H1 (cell line): ENCODE results near the gene TEX13B. TPM values are rescaled to one million over a fixed set of nuclear protein-coding genes. Genes with fewer than 3 reads are reported as not detected.

Experiments used
- CTCF ChIA-PET: fragments of 300-600 bp; sonication (Branson Sonifier 250); formaldehyde crosslinking; loops from one replicate; lab custom pipeline; 2021; ENCODE audit not compliant: partially characterized antibody; lab: Charles Lee
- POLR2A ChIA-PET: fragments of 300-600 bp; sonication (Branson Sonifier 250); formaldehyde crosslinking; loops from one replicate; lab custom pipeline; 2021; ENCODE audit warnings: inconsistent platforms; ENCODE audit not compliant: partially characterized antibody; lab: Charles Lee
- DNase-seq, 2 experiments: peaks; one replicate each; pipeline versions ENCODE4 v3.0.0 to v3.0.0-alpha.2; 2010 to 2022; ENCODE audit warnings: low spot score in 2 of 2, low read depth in 1 of 2, mixed read lengths in 1 of 2
- FAIRE-seq: peaks from 2 replicates; lab custom pipeline; 2011; peaks lifted over from hg19 to GRCh38; lab: Jason Lieb, UNC
- H2AFZ ChIP-seq: 2 replicates; pipeline ENCODE4 v1.8.1; 2012; ENCODE audit warnings: low read length, inconsistent platforms
- H2AK5ac ChIP-seq: 2 replicates; pipeline ENCODE4 v1.6.1; 2013; ENCODE audit warnings: low read depth, low read length
- H2BK120ac ChIP-seq: replicated peaks from 2 replicates; pipeline ENCODE3; 2013; ENCODE audit warnings: low read depth, low read length, inconsistent platforms
- H2BK12ac ChIP-seq: 2 replicates; pipeline ENCODE4 v1.6.1; 2013; ENCODE audit warnings: low read depth, low read length
- H2BK15ac ChIP-seq: 2 replicates; pipeline ENCODE4 v1.6.1; 2013; ENCODE audit warnings: low read length
- H2BK20ac ChIP-seq: 2 replicates; pipeline ENCODE4 v1.6.1; 2013; ENCODE audit warnings: low read length
- H2BK5ac ChIP-seq: 2 replicates; pipeline ENCODE4 v1.6.1; 2013; ENCODE audit warnings: low read depth, low read length
- H3K14ac ChIP-seq: 2 replicates; pipeline ENCODE4 v1.6.1; 2013; ENCODE audit warnings: inconsistent platforms; ENCODE audit not compliant: insufficient read length
- H3K18ac ChIP-seq: 2 replicates; pipeline ENCODE4 v1.6.1; 2013; ENCODE audit warnings: low read length; ENCODE audit errors: extremely low read depth
- H3K23ac ChIP-seq: 2 replicates; pipeline ENCODE4 v1.6.1; 2013; ENCODE audit warnings: inconsistent platforms; ENCODE audit not compliant: insufficient read length
- H3K23me2 ChIP-seq: 2 replicates; pipeline ENCODE4 v1.6.1; 2013; ENCODE audit warnings: low read depth, low read length
- H3K27ac ChIP-seq: 2 replicates; pipeline ENCODE4 v1.6.1; 2011; ENCODE audit warnings: low read depth, low read length, inconsistent platforms
- H3K27me3 ChIP-seq, 4 experiments: replicated peaks in 1 of 4; 1 replicate in 1 of 4; 2 replicates in 3 of 4; pipeline versions ENCODE4 v1.6.1 to v1.8.1; 2011 to 2013; ENCODE audit warnings: low read length in 3 of 4, mild to moderate bottlenecking in 3 of 4, inconsistent platforms in 2 of 4, mixed read lengths in 2 of 4, moderate library complexity in 1 of 4; ENCODE audit not compliant: control insufficient read depth in 3 of 4, insufficient read depth in 3 of 4; ENCODE audit errors: extremely low read depth in 1 of 4
- H3K36me3 ChIP-seq, 4 experiments: 2 replicates each; pipeline versions ENCODE4 v1.6.1 to v1.8.1; 2011 to 2013; ENCODE audit warnings: mild to moderate bottlenecking in 4 of 4, low read length in 3 of 4, moderate library complexity in 2 of 4, control low read depth in 1 of 4, inconsistent platforms in 1 of 4; ENCODE audit not compliant: insufficient read depth in 4 of 4, control insufficient read depth in 2 of 4
- H3K4ac ChIP-seq: replicated peaks from 2 replicates; pipeline ENCODE3; 2013; ENCODE audit warnings: low read length, low read depth, mixed read lengths, inconsistent platforms; ENCODE audit not compliant: insufficient read length
- H3K4me1 ChIP-seq, 4 experiments: replicated peaks in 1 of 4; 1 replicate in 1 of 4; 2 replicates in 3 of 4; pipeline versions ENCODE4 v1.6.1 to v1.8.1; 2011 to 2013; ENCODE audit warnings: low read length in 3 of 4, inconsistent platforms in 2 of 4, mixed read lengths in 1 of 4; ENCODE audit not compliant: insufficient read depth in 4 of 4, control insufficient read depth in 3 of 4
- H3K4me2 ChIP-seq, 2 experiments: 2 replicates each; pipeline versions ENCODE4 v1.6.1 to v1.8.1; 2011 to 2013; ENCODE audit warnings: low read depth in 2 of 2, low read length in 2 of 2, control low read depth in 1 of 2, inconsistent platforms in 1 of 2, mild to moderate bottlenecking in 1 of 2; ENCODE audit not compliant: insufficient read depth in 1 of 2
- H3K4me3 ChIP-seq, 4 experiments: fragments of 200-600, 300-600 bp in 1 of 4; sonication (generic), shearing (Covaris generic), sonication (Bioruptor Twin) in 1 of 4; 2 replicates each; pipeline versions ENCODE4 v1.5.1 to v1.8.1; 2011 to 2016; ENCODE audit warnings: low read length in 4 of 4, low read depth in 3 of 4, control low read depth in 2 of 4, inconsistent platforms in 2 of 4, mild to moderate bottlenecking in 2 of 4, mixed read lengths in 1 of 4, moderate library complexity in 1 of 4; ENCODE audit not compliant: insufficient read depth in 2 of 4; ENCODE audit errors: extremely low read depth in 1 of 4
- H3K56ac ChIP-seq: replicated peaks from 2 replicates; pipeline ENCODE3; 2013; ENCODE audit warnings: low read depth, mild to moderate bottlenecking, mixed read lengths, low read length, inconsistent platforms; ENCODE audit not compliant: insufficient read length
- H3K79me1 ChIP-seq: 2 replicates; pipeline ENCODE4 v1.6.1; 2013; ENCODE audit warnings: low read depth, low read length, control low read depth
- H3K79me2 ChIP-seq, 2 experiments: 2 replicates each; pipeline versions ENCODE4 v1.6.1 to v1.8.1; 2012 to 2013; ENCODE audit warnings: low read length in 2 of 2, mild to moderate bottlenecking in 2 of 2, inconsistent platforms in 1 of 2; ENCODE audit not compliant: insufficient read depth in 2 of 2, control insufficient read depth in 1 of 2
- H3K9ac ChIP-seq, 4 experiments: replicated peaks in 1 of 4; 1 replicate in 1 of 4; 2 replicates in 3 of 4; pipeline versions ENCODE4 v1.6.1 to v1.8.1; 2011 to 2013; ENCODE audit warnings: low read depth in 3 of 4, low read length in 3 of 4, control low read depth in 2 of 4, mild to moderate bottlenecking in 2 of 4, moderate library complexity in 2 of 4, inconsistent platforms in 1 of 4; ENCODE audit errors: extremely low read depth in 1 of 4
- H3K9me3 ChIP-seq, 2 experiments: 2 replicates each; pipeline versions ENCODE4 v1.6.1 to v1.8.1; 2012 to 2013; ENCODE audit warnings: mild to moderate bottlenecking in 2 of 2, moderate library complexity in 2 of 2, control low read depth in 1 of 2, inconsistent platforms in 1 of 2, low read depth in 1 of 2, low read length in 1 of 2, mixed read lengths in 1 of 2; ENCODE audit not compliant: insufficient read depth in 2 of 2
- H4K20me1 ChIP-seq, 2 experiments: replicated peaks in 1 of 2; 2 replicates each; pipeline versions ENCODE3 to v1.8.1; 2011 to 2013; ENCODE audit warnings: inconsistent platforms in 2 of 2, low read length in 2 of 2, mild to moderate bottlenecking in 1 of 2; ENCODE audit not compliant: insufficient read depth in 2 of 2, control insufficient read depth in 1 of 2
- H4K5ac ChIP-seq: 2 replicates; pipeline ENCODE4 v1.6.1; 2013; ENCODE audit warnings: low read length, low read depth, mixed read lengths, inconsistent platforms; ENCODE audit not compliant: insufficient read length
- H4K8ac ChIP-seq: 2 replicates; pipeline ENCODE4 v1.8.0; 2013; ENCODE audit warnings: mild to moderate bottlenecking, moderate library complexity, low read length, inconsistent platforms; ENCODE audit not compliant: insufficient read depth; ENCODE audit errors: extremely low read depth
- H4K91ac ChIP-seq: replicated peaks from 2 replicates; pipeline ENCODE3; 2013; ENCODE audit warnings: low read length, mixed read lengths, inconsistent platforms; ENCODE audit not compliant: insufficient read length
- BCL11A ChIP-seq, 2 experiments: IDR thresholded peaks; one replicate each; pipeline ENCODE4 v1.6.1; 2011; ENCODE audit warnings: low read depth in 2 of 2, low read length in 2 of 2, mild to moderate bottlenecking in 2 of 2
- CEBPB ChIP-seq: IDR thresholded peaks from 2 replicates; pipeline ENCODE4 v1.6.1; 2012; ENCODE audit warnings: low read depth, low read length
- CTCF ChIP-seq, 3 experiments: IDR thresholded peaks; 1 replicate in 2 of 3; 2 replicates in 1 of 3; pipeline versions ENCODE4 v1.5.1 to v1.6.1; 2011; ENCODE audit warnings: low read length in 3 of 3, mild to moderate bottlenecking in 3 of 3, inconsistent platforms in 2 of 3, low read depth in 1 of 3, moderate library complexity in 1 of 3; ENCODE audit not compliant: insufficient read depth in 1 of 3; ENCODE audit errors: control extremely low read depth in 1 of 3
- FOSL1 ChIP-seq: IDR thresholded peaks from 2 replicates; pipeline ENCODE4 v1.6.1; 2011; ENCODE audit warnings: mild to moderate bottlenecking, low read depth, low read length, moderate library complexity; ENCODE audit not compliant: insufficient read depth
- HDAC2 ChIP-seq, 2 experiments: fragments of 300-600 bp in 1 of 2; sonication (generic) in 1 of 2; IDR thresholded peaks; 2 replicates each; pipeline ENCODE4 v1.6.1; 2011 to 2012; ENCODE audit warnings: low read depth in 2 of 2, low read length in 2 of 2, mild to moderate bottlenecking in 2 of 2, moderate library complexity in 2 of 2, borderline replicate concordance in 1 of 2, inconsistent platforms in 1 of 2
- JUND ChIP-seq: IDR thresholded peaks from 2 replicates; pipeline ENCODE4 v1.6.1; 2011; ENCODE audit warnings: mild to moderate bottlenecking, improper control_type of control experiment, low read length
- SRF ChIP-seq: IDR thresholded peaks from 2 replicates; pipeline ENCODE4 v1.6.1; 2011; ENCODE audit warnings: mild to moderate bottlenecking, low read depth, low read length, moderate library complexity
- WGBS, 2 experiments: shearing (Covaris generic) in 1 of 2; methylation state at CpG; one replicate each; pipeline versions ENCODE4 v1.1.6 to v1.1.7; 2013 to 2015; ENCODE audit warnings: low lambda C conversion rate in 2 of 2, mixed read lengths in 2 of 2, inconsistent platforms in 1 of 2, low coverage in 1 of 2, missing lambda C conversion rate in 1 of 2; ENCODE audit not compliant: insufficient replicate concordance in 2 of 2, insufficient coverage in 1 of 2, insufficient read length in 1 of 2; ENCODE audit errors: extremely low coverage in 1 of 2, missing lambda C conversion rate in 1 of 2; 5-methylcytosine and 5-hydroxymethylcytosine counted together
- polyA plus RNA-seq, 7 experiments: library from polyadenylated mRNA; depleted of rRNA in 3 of 7; stranded (reverse) in 5 of 7; unstranded in 2 of 7; fragments of >200 nt in 5 of 7; fragments of 200-250 nt in 2 of 7; gene quantifications; 1 replicate in 5 of 7; 2 replicates in 1 of 7; 4 replicates in 1 of 7; pipeline versions ENCODE4 v1.2.1 to v1.2.3, GENCODE V29; 2011 to 2013; ENCODE audit warnings: missing spikeins in 2 of 7, mixed read lengths in 2 of 7
- total RNA-seq: library from RNA; stranded (reverse); fragmentation: NEBNext Ultra II Directional; extraction: Animal tissue kit (Norgen Biotek cat#: 25700); gene quantifications from 2 replicates; pipeline ENCODE4 v1.2.1, GENCODE V29; 2021

The TEX13B gene
- total and polyA plus RNA-seq, 2 of the 8 experiments (the other 6 are each of a cell fraction or from before 2014, with no cell fraction given), result 0.06 to 0.32 TPM

DNA sequence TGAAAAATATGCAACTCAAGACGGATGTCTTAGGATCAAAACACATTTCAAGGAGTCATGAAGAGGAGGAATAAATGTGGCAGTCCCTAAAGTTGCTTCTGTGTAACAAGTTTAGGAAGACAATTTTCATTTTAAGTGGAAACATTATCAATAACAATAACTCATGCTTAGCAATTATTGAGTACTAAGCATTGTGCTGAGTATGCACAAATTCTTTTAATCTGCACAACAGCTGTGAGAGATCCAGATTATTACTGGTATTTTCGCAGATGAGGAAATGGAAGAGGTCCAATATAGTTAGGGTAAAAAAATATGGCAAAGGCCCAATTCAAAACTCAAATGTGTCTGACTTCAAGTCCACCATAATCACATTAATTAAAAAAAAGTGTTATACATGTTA, 2.9 kb upstream of the TEX13B start:
- H3K79me2 ChIP-seq, result no peaks in the 10 kb centered on the region
- H3K56ac ChIP-seq, result no peak overlapping the region
- no peak overlapping the region for H3K9ac ChIP-seq
- DNase-seq (no peak), FAIRE-seq (no peak)
- H3K4ac ChIP-seq, result no peak overlapping the region
- H2BK120ac ChIP-seq, result no peak overlapping the region
- H3K23me2 ChIP-seq, result no peaks in the 10 kb centered on the region
- H3K4me1 ChIP-seq, result peaks cover 0 to 4% (median 0%) of the 10 kb centered on the region in 4 experiments; a peak in 1 of 7 replicates
- no peak overlapping the region for H2BK15ac ChIP-seq
- no peak overlapping the region for H4K91ac ChIP-seq
- no peaks in the 10 kb centered on the region for H3K79me1 ChIP-seq
- H3K36me3 ChIP-seq, result peaks cover 0 to 4% (median 0%) of the 10 kb centered on the region in 4 experiments; a peak in 2 of 8 replicates
- 92% methylated on average over 2 of the region's 2 CpGs; no CpG with 5 or more reads in 1 of the 2 experiments for WGBS, 2 experiments
- no peak overlapping the region for H2BK5ac ChIP-seq
- POLR2A ChIA-PET, result no interaction called here
- no peak overlapping the region for H2AK5ac ChIP-seq
- no peak overlapping the region for H3K4me3 ChIP-seq
- no peak overlapping the region for H3K14ac ChIP-seq
- no peaks in the 10 kb centered on the region for H3K9me3 ChIP-seq
- no peak for TF ChIP-seq JUND
- TF ChIP-seq FOSL1, result no peak
- TF ChIP-seq SRF, result no peak
- no peak for TF ChIP-seq BCL11A (IDR thresholded peaks at IDR 0.05; ENCODE audit: low read depth in 2 of 2, low read length in 2 of 2)
- no peak for TF ChIP-seq CTCF (IDR thresholded peaks at IDR 0.05; ENCODE audit: control extremely low read depth in 1 of 3, insufficient read depth in 1 of 3, low read depth in 1 of 3, low read length in 3 of 3)
- no peak for TF ChIP-seq CEBPB
- TF ChIP-seq HDAC2 (IDR thresholded peaks at IDR 0.05; ENCODE audit: borderline replicate concordance in 1 of 2, low read depth in 2 of 2, low read length in 2 of 2), result no peak
- H3K4me2 ChIP-seq, result no peak overlapping the region
- H3K27ac ChIP-seq, result no peak overlapping the region
- no peaks in the 10 kb centered on the region for H3K27me3 ChIP-seq
- H2BK12ac ChIP-seq, result no peak overlapping the region
- no peak overlapping the region for H3K23ac ChIP-seq
- no peak overlapping the region for H4K5ac ChIP-seq
- CTCF ChIA-PET, result interaction anchor here (1.0 kb wide), 1 partner anchor 13 kb away, joined by 3 read pairs; no protein-coding TSS in a partner anchor
- no peak overlapping the region for H2BK20ac ChIP-seq
- no peak overlapping the region for H4K8ac ChIP-seq
- no peak overlapping the region for H2AFZ ChIP-seq
- H4K20me1 ChIP-seq, result no peaks in the 10 kb centered on the region
- no peak overlapping the region for H3K18ac ChIP-seq
